Parathyroid adenoma (tissue), 2 donors: ENCODE data around the gene NKAIN4.

Experiments
- H2AFZ ChIP-seq: fragments of 300-600 bp; sonication (generic); one replicate; pipeline ENCODE4 v1.7.0; 2017; ENCODE audit warnings: antibody characterized with exemption, mild to moderate bottlenecking
- H3K27ac ChIP-seq: fragments of 300-600 bp; sonication (generic); one replicate; pipeline ENCODE4 v1.7.0; 2017
- H3K27me3 ChIP-seq: fragments of 300-600 bp; sonication (generic); one replicate; pipeline ENCODE4 v1.7.0; 2017; ENCODE audit warnings: low read length; ENCODE audit not compliant: control insufficient read depth, insufficient read depth
- H3K36me3 ChIP-seq: fragments of 300-600 bp; sonication (generic); one replicate; pipeline ENCODE4 v1.7.0; 2017; ENCODE audit warnings: low read length; ENCODE audit not compliant: control insufficient read depth, insufficient read depth
- H3K4me1 ChIP-seq: fragments of 300-600 bp; sonication (generic); one replicate; pipeline ENCODE4 v1.7.0; 2017; ENCODE audit warnings: control low read depth
- H3K4me2 ChIP-seq: fragments of 300-600 bp; sonication (generic); one replicate; pipeline ENCODE4 v1.7.0; 2017; ENCODE audit warnings: low read length
- H3K4me3 ChIP-seq: fragments of 300-600 bp; sonication (generic); one replicate; pipeline ENCODE4 v1.7.0; 2017; ENCODE audit warnings: low read depth, low read length
- H3K79me2 ChIP-seq: fragments of 300-600 bp; sonication (generic); one replicate; pipeline ENCODE4 v1.7.0; 2017; ENCODE audit warnings: control low read depth
- H3K9ac ChIP-seq: fragments of 300-600 bp; sonication (generic); one replicate; pipeline ENCODE4 v1.7.0; 2017; ENCODE audit warnings: mild to moderate bottlenecking
- H3K9me3 ChIP-seq: fragments of 300-600 bp; sonication (generic); one replicate; pipeline ENCODE4 v1.7.0; 2017; ENCODE audit warnings: low read length; ENCODE audit not compliant: control insufficient read depth
- CTCF ChIP-seq: fragments of 300-600 bp; sonication (generic); IDR thresholded peaks from one replicate; pipeline ENCODE4 v1.7.0; 2017; ENCODE audit warnings: antibody characterized with exemption, mild to moderate bottlenecking
- donor health status: primary hyperparathyroidism.

NKAIN4 gene

GRCh38 chr20:63220696-63221399, 33.4 kb downstream of the NKAIN4 start:
- no peak overlapping the region for H3K4me3 ChIP-seq
- TF ChIP-seq CTCF = no peak
- no peak overlapping the region for H2AFZ ChIP-seq
- no peaks in the 10 kb centered on the region for H3K27me3 ChIP-seq
- no peak overlapping the region for H3K4me2 ChIP-seq
- H3K4me1 ChIP-seq = peaks cover 6% of the 10 kb centered on the region
- no peaks in the 10 kb centered on the region for H3K79me2 ChIP-seq
- H3K36me3 ChIP-seq = no peaks in the 10 kb centered on the region
- H3K9ac ChIP-seq = no peak overlapping the region
- no peak overlapping the region for H3K27ac ChIP-seq
- no peaks in the 10 kb centered on the region for H3K9me3 ChIP-seq

DNA sequence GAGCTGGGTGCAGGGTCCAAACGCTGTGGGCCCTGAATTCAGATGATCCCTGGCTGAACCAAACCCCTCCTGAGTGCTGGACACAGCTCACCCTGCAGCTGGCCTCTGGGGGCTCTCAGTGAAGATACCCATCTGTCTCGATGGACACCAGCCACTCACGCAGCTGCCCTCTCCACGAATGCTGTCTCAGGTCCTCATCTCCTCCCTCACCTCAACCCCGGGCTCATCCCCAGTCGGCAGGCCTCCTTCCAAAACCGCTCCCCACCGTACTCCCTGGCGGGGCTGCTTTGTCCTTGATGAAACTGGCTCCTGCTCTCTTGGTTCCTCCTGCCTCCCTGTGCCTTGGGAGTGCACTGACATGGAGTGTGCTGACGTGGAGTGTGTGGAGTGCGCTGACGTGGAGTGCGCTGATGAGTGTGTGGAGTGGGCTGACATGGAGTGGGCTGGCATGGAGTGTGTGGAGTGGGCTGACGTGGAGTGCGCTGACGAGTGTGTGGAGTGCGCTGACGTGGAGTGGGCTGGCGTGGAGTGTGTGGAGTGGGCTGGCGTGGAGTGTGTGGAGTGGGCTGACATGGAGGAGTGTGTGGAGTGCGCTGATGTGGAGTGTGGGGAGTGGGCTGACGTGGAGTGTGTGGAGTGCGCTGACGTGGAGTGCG, 34.3 kb downstream of the NKAIN4 start:
- no peak for TF ChIP-seq CTCF
- Histone ChIP-seq H3K27me3 (no peaks in the 10 kb centered on the region), H2AFZ (no peak overlapping the region), H3K4me3 (no peak overlapping the region), H3K79me2 (peaks cover 7% of the 10 kb centered on the region), H3K9me3 (no peaks in the 10 kb centered on the region), H3K27ac (no peak overlapping the region), H3K4me2 (no peak overlapping the region), H3K36me3 (no peaks in the 10 kb centered on the region), H3K9ac (no peak overlapping the region), H3K4me1 (peaks cover 6% of the 10 kb centered on the region)

DNA sequence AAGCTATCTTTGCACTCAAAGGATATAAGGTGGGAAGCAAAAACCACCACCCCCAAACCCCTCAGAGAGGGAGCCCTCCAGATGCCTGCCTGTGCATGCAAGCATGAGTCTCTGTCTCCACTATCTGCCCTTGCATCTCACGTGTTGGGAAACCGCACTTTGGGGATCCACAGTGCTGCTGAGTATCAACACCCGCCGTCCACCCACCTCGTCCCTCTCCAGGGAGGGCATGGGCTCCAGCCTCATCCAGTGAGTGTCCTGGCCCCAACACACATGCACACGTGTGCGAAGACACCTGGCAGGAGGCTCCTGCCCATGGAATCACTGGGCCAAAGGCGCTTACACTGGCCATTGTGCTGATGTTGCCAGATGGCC, 34.8 kb downstream of the NKAIN4 start:
- no peak for TF ChIP-seq CTCF
- no peaks in the 10 kb centered on the region for H3K9me3 ChIP-seq
- no peak overlapping the region for H3K9ac ChIP-seq
- H3K4me2 ChIP-seq = no peak overlapping the region
- no peaks in the 10 kb centered on the region for H3K36me3 ChIP-seq
- H3K27ac ChIP-seq = no peak overlapping the region
- peaks cover 11% of the 10 kb centered on the region for H3K79me2 ChIP-seq
- H2AFZ ChIP-seq = no peak overlapping the region
- H3K4me1 ChIP-seq = peaks cover 8% of the 10 kb centered on the region
- no peaks in the 10 kb centered on the region for H3K27me3 ChIP-seq
- no peak overlapping the region for H3K4me3 ChIP-seq

GRCh38 chr20:63218701-63219446, 35.4 kb downstream of the NKAIN4 start:
- no peak for TF ChIP-seq CTCF
- Histone ChIP-seq H3K36me3 (no peaks in the 10 kb centered on the region), H3K79me2 (peaks cover 17% of the 10 kb centered on the region), H3K27me3 (no peaks in the 10 kb centered on the region), H3K9me3 (no peaks in the 10 kb centered on the region), H3K4me3 (no peak overlapping the region), H3K4me1 (peaks cover 12% of the 10 kb centered on the region), H3K4me2 (no peak overlapping the region), H3K27ac (no peak overlapping the region), H3K9ac (no peak overlapping the region), H2AFZ (no peak overlapping the region)
